Colonic mucosa (tissue), 4 donors: ENCODE measurements around the gene GPC6. TPM values are rescaled to one million over a fixed set of nuclear protein-coding genes. Genes with fewer than 3 reads are reported as not detected.

ENCODE experiments used
- DNase-seq: peaks from one replicate; pipeline ENCODE4 v3.0.0-alpha.2; 2020
- H3K27ac ChIP-seq: fragments of 200-600 bp; one replicate; pipeline ENCODE4 v1.8.0; 2021
- H3K27me3 ChIP-seq: fragments of 200-600 bp; one replicate; pipeline ENCODE4 v1.8.0; 2021
- H3K36me3 ChIP-seq: fragments of 200-600 bp; one replicate; pipeline ENCODE4 v1.8.0; 2021
- H3K4me1 ChIP-seq: fragments of 200-600 bp; one replicate; pipeline ENCODE4 v1.8.0; 2021; ENCODE audit warnings: mild to moderate bottlenecking
- H3K4me3 ChIP-seq: fragments of 200-600 bp; one replicate; pipeline ENCODE4 v1.8.0; 2021
- H3K9ac ChIP-seq, 2 donors: one replicate each; pipeline ENCODE4 v1.7.0; 2013; ENCODE audit warnings: control low read depth in 2 of 2, low read depth in 2 of 2, low read length in 2 of 2
- H3K9me3 ChIP-seq: fragments of 200-600 bp; one replicate; pipeline ENCODE4 v1.8.0; 2021
- CTCF ChIP-seq: fragments of 200-600 bp; IDR thresholded peaks from one replicate; pipeline ENCODE4 v1.8.0; 2022; ENCODE audit warnings: antibody characterized with exemption, mild to moderate bottlenecking
- intact Hi-C: fragments of 100-400 bp; cut with DNase I; formaldehyde crosslinking; loops from one replicate; pipeline ENCODE4 v1.14.1; 2022
- total RNA-seq, 2 donors: library from RNA; stranded (reverse); fragmentation: NEBNext Ultra II Directional in 1 of 2; extraction: Animal tissue kit (Norgen Biotek cat#: 25700) in 1 of 2; gene quantifications; one replicate each; pipeline ENCODE4 v1.2.1, GENCODE V29; 2021
- donor health status: healthy.
- donor health status: DM: no; HTN: no; CAD: no.
- donor health status: DM: no; HTN: no; CAD: no.

The GPC6 gene
- total RNA-seq, 2 donors from 2014 or later, result 2.3 to 4.0 TPM

GRCh38 chr13:93230261-93230855, 3.8 kb downstream of the GPC6 start:
- Histone ChIP-seq H3K27me3 (peaks cover 27% of the 10 kb centered on the region), H3K4me3 (no peak overlapping the region), H3K27ac (no peak overlapping the region), H3K9me3 (no peaks in the 10 kb centered on the region), H3K4me1 (no peaks in the 10 kb centered on the region), H3K36me3 (no peaks in the 10 kb centered on the region), H3K9ac (no peak overlapping the region)
- no peak for DNase-seq
- TF ChIP-seq CTCF, result no peak
- intact Hi-C loops, result no loop called here

GRCh38 chr13:93231867-93232266, 5.3 kb downstream of the GPC6 start:
- no peak for DNase-seq
- H3K4me3 ChIP-seq, result no peak overlapping the region
- TF ChIP-seq CTCF, result no peak
- H3K27me3 ChIP-seq, result peaks cover 17% of the 10 kb centered on the region
- H3K4me1 ChIP-seq, result no peaks in the 10 kb centered on the region
- no peaks in the 10 kb centered on the region for H3K9me3 ChIP-seq
- H3K9ac ChIP-seq, result no peak overlapping the region
- no peaks in the 10 kb centered on the region for H3K36me3 ChIP-seq
- H3K27ac ChIP-seq, result no peak overlapping the region
- intact Hi-C loops, result no loop called here

- Histone ChIP-seq H3K9me3 (no peaks in the 10 kb centered on the region), H3K27me3 (no peaks in the 10 kb centered on the region), H3K27ac (no peak overlapping the region), H3K4me3 (no peak overlapping the region), H3K4me1 (no peaks in the 10 kb centered on the region), H3K9ac (no peak overlapping the region), H3K36me3 (no peaks in the 10 kb centered on the region)
- DNase-seq, result no peak
- TF ChIP-seq CTCF, result no peak
- intact Hi-C loops, result no loop called here
These were observed 7.4 kb downstream of the GPC6 start for GRCh38 chr13:93233997-93234416.

GRCh38 chr13:93234459-93234858, 7.9 kb downstream of the GPC6 start:
- H3K36me3 ChIP-seq, result no peaks in the 10 kb centered on the region
- no peak for TF ChIP-seq CTCF
- no peaks in the 10 kb centered on the region for H3K27me3 ChIP-seq
- intact Hi-C loops, result no loop called here
- H3K9me3 ChIP-seq, result no peaks in the 10 kb centered on the region
- H3K4me3 ChIP-seq, result no peak overlapping the region
- H3K9ac ChIP-seq, result no peak overlapping the region
- H3K27ac ChIP-seq, result no peak overlapping the region
- no peak for DNase-seq
- no peaks in the 10 kb centered on the region for H3K4me1 ChIP-seq

GRCh38 chr13:93235258-93236015, 8.8 kb downstream of the GPC6 start:
- intact Hi-C loops, result no loop called here
- Histone ChIP-seq H3K27ac (no peak overlapping the region), H3K4me1 (no peaks in the 10 kb centered on the region), H3K9me3 (no peaks in the 10 kb centered on the region), H3K9ac (no peak overlapping the region), H3K27me3 (no peaks in the 10 kb centered on the region), H3K4me3 (no peak overlapping the region), H3K36me3 (no peaks in the 10 kb centered on the region)
- no peak for DNase-seq
- TF ChIP-seq CTCF, result no peak
